Measurements from ENCODE around the gene PRPH.
"Not testable (repeated sequence)": the region's sequence is repeated elsewhere in the genome, so short reads cannot be mapped to it uniquely, and the experiment has no call there.

The PRPH gene

DNA sequence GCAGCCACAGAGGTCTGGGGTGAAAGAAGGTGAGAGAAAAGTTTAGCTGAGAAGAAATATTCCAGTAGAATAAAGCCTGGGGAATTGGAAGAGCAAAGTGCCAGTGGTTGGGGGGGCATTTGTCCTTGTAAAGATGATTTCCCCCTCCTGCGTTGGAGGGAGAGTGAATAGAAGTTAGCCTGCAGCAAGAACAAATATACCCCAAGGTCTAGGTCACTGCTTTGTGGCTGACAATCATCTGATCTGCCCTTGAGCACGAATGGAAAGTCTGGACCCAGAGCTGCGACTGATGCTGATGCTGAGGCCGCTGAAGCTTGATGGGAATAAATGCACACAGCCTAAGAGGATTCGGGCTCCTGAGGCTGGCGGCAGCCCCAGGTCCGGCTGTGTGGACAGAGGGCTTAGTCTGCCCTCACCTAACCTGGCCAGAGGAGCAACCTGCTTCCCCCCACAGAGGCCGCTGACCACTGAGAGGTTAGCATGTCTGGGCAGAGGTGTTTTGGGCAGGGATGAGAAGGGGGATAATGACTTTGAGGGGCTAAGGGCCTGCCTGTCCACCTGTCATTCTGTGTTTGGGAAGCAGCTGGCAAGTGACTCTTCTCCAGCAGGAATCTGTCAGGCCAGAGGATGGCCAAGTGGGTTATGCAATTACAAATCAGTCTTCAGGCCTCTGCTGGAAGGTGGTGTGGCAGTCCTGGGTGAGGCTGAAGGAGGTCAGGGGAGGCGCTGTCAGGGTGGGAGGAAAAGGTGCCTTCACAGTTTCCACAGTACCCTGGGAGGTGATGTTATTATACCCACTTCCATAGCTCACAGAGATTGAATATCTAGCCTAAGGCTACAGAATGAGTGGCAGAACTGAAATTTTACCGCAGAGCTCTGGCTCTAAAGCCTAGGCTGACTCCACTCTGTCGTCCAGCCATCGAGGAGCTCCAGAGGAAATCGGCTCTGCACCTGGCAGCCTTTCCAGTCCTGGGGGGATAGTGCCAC lies 18.4 kb upstream of the PRPH start:
- Histone ChIP-seq H3K27me3 (ENCODE audit: control insufficient read depth in 5 of 5, insufficient read depth in 4 of 5, low read length in 5 of 5) (no peaks in the 10 kb centered on the region), H3K27ac (ENCODE audit: low read depth, low read length) (no peak overlapping the region), H3K4me3 (ENCODE audit: low read depth in 1 of 5, low read length in 5 of 5) (no peak overlapping the region), H3K36me3 (ENCODE audit: control insufficient read depth in 5 of 5, insufficient read depth in 5 of 5, low read length in 5 of 5) (peaks cover 0 to 22% (median 20%) of the 10 kb centered on the region in 5 donors), H3K9ac (ENCODE audit: low read length in 5 of 5) (no peak overlapping the region), H3K9me3 (ENCODE audit: control insufficient read depth in 5 of 5, low read length in 5 of 5) (no peaks in the 10 kb centered on the region), H3K4me1 (ENCODE audit: control insufficient read depth in 5 of 5, insufficient read depth in 5 of 5, low read length in 5 of 5) (peaks cover 0 to 5% (median 3%) of the 10 kb centered on the region in 5 donors)

DNA sequence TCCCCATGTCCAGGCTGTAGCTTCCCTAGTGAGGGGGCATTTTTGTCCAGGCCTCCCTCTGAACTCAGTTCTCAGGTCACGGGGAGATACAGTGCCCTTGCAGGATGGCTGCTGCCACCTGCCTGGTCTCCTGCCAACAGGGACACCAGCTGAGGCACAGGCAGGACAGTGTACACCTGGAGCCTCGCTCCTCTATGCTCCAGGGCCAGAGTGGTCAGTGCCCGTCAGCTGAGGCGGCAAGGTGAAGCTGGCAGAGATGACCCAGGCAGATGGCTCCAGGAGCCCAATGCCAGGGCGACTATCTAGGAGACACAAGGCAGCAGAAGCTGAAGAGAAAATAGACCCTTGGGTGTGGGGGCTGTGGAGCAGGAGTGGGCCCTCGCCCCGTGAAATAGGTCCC lies 17.5 kb upstream of the PRPH start:
- Histone ChIP-seq H3K4me3 (ENCODE audit: low read depth in 1 of 5, low read length in 5 of 5) (no peak overlapping the region), H3K9ac (ENCODE audit: low read length in 5 of 5) (no peak overlapping the region), H3K27ac (ENCODE audit: low read depth, low read length) (no peak overlapping the region), H3K36me3 (ENCODE audit: control insufficient read depth in 5 of 5, insufficient read depth in 5 of 5, low read length in 5 of 5) (peaks cover 0 to 17% (median 15%) of the 10 kb centered on the region in 5 donors), H3K27me3 (ENCODE audit: control insufficient read depth in 5 of 5, insufficient read depth in 4 of 5, low read length in 5 of 5) (no peaks in the 10 kb centered on the region), H3K9me3 (ENCODE audit: control insufficient read depth in 5 of 5, low read length in 5 of 5) (no peaks in the 10 kb centered on the region), H3K4me1 (ENCODE audit: control insufficient read depth in 5 of 5, insufficient read depth in 5 of 5, low read length in 5 of 5) (peaks cover 0 to 5% (median 3%) of the 10 kb centered on the region in 5 donors)

DNA sequence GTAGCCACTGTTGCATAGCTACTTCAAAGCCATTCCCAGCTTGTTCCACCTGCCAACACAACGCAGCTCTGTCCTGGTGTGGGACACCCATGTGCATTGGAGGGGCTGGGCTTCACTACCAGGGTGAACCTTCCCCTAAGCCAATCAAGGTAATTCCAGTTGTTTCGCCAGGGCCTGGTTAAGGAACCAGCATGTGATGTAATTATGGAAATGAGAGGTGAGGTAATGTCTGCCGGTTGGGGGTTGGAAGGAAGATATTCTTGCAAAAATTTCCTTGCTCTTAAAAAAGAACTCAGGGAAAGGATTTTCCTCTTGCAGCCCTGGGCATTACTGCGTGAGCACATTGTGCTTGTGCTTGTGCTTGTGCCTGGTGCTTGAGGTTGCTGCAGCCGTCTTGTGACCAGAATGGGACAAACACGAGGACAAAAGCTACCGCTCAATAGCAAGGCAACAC lies 15.2 kb upstream of the PRPH start:
- Histone ChIP-seq H3K27me3 (ENCODE audit: control insufficient read depth in 5 of 5, insufficient read depth in 4 of 5, low read length in 5 of 5) (peaks cover 0 to 9% (median 7%) of the 10 kb centered on the region in 5 donors), H3K9me3 (ENCODE audit: control insufficient read depth in 5 of 5, low read length in 5 of 5) (no peaks in the 10 kb centered on the region), H3K4me1 (ENCODE audit: control insufficient read depth in 5 of 5, insufficient read depth in 5 of 5, low read length in 5 of 5) (peaks cover 0 to 5% (median 3%) of the 10 kb centered on the region in 5 donors), H3K36me3 (ENCODE audit: control insufficient read depth in 5 of 5, insufficient read depth in 5 of 5, low read length in 5 of 5) (no peaks in the 10 kb centered on the region), H3K9ac (ENCODE audit: low read length in 5 of 5) (no peak overlapping the region), H3K27ac (ENCODE audit: low read depth, low read length) (no peak overlapping the region), H3K4me3 (ENCODE audit: low read depth in 1 of 5, low read length in 5 of 5) (no peak overlapping the region)

DNA sequence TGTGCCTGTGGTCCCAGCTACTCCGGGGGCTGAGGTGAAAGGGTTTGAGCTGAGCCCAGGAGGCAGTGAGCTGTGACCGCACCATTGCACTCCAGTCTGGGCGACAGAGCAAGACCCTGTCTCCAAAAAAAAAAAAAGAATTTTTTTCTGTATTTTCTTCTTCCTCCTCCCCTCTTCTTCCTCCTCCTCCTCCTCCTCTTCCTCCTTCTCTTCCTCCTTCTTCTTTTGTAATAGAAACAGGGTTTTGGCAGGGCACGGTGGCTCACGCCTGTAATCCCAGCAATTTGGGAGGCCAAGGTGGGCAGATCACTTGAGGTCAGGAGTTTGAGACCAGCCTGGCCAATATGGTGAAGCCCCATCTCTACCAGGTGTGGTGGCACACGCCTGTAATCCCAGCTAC lies 14.4 kb upstream of the PRPH start:
- not testable (repeated sequence) for H3K27ac ChIP-seq (ENCODE audit: low read depth, low read length); H3K4me3 ChIP-seq (ENCODE audit: low read depth in 1 of 5, low read length in 5 of 5); H3K4me1 ChIP-seq (ENCODE audit: control insufficient read depth in 5 of 5, insufficient read depth in 5 of 5, low read length in 5 of 5); H3K36me3 ChIP-seq (ENCODE audit: control insufficient read depth in 5 of 5, insufficient read depth in 5 of 5, low read length in 5 of 5); H3K9me3 ChIP-seq (ENCODE audit: control insufficient read depth in 5 of 5, low read length in 5 of 5); H3K27me3 ChIP-seq (ENCODE audit: control insufficient read depth in 5 of 5, insufficient read depth in 4 of 5, low read length in 5 of 5); H3K9ac ChIP-seq (ENCODE audit: low read length in 5 of 5)

DNA sequence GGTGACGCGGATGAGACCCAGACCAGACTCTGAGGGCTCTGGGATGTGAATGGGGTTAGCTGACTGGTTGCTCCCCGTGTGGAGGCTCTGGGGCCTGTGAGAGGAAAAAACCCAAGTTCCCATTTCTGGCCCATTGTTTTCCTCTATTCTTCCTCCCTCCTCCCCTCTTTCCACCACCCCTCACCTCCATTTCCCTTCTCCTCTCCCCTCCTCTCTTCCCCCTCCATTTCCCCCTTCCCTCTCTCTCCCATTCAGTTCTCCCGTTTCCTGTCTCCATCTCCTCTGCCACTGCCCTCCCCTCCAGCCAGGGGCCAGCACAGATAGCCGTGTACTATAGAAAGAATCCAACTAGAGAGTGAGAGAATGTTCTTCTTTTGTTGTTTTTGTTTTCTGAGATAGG lies 12.6 kb upstream of the PRPH start:
- H3K4me1 ChIP-seq (ENCODE audit: control insufficient read depth in 5 of 5, insufficient read depth in 5 of 5, low read length in 5 of 5), result peaks cover 0 to 5% (median 3%) of the 10 kb centered on the region in 5 donors
- H3K9ac ChIP-seq (ENCODE audit: low read length in 5 of 5), result no peak overlapping the region
- no peak overlapping the region for H3K27ac ChIP-seq (ENCODE audit: low read depth, low read length)
- no peaks in the 10 kb centered on the region for H3K36me3 ChIP-seq (ENCODE audit: control insufficient read depth in 5 of 5, insufficient read depth in 5 of 5, low read length in 5 of 5)
- H3K9me3 ChIP-seq (ENCODE audit: control insufficient read depth in 5 of 5, low read length in 5 of 5), result no peaks in the 10 kb centered on the region
- H3K4me3 ChIP-seq (ENCODE audit: low read depth in 1 of 5, low read length in 5 of 5), result no peak overlapping the region
- peaks cover 3 to 9% (median 8%) of the 10 kb centered on the region in 5 donors for H3K27me3 ChIP-seq (ENCODE audit: control insufficient read depth in 5 of 5, insufficient read depth in 4 of 5, low read length in 5 of 5)

DNA sequence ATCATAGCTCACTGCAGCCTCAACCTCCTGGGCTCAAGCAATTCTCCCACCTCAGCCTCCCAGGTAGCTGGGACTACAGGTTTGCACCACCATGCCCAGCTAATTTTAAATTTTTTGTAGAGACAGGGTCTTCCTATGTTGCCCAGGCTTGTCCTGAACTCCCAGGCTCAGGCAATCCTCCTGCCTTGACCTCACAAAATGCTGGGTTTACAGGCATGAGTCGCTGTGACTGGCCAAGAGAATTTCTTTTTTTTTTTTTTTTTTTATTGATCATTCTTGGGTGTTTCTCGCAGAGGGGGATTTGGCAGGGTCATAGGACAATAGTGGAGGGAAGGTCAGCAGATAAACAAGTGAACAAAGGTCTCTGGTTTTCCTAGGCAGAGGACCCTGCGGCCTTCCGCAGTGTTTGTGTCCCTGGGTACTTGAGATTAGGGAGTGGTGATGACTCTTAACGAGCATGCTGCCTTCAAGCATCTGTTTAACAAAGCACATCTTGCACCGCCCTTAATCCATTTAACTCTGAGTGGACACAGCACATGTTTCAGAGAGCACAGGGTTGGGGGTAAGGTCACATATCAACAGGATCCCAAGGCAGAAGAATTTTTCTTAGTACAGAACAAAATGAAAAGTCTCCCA lies 12.1 kb upstream of the PRPH start:
- H3K4me3 ChIP-seq (ENCODE audit: low read depth in 1 of 5, low read length in 5 of 5); H3K27ac ChIP-seq (ENCODE audit: low read depth, low read length); H3K4me1 ChIP-seq (ENCODE audit: control insufficient read depth in 5 of 5, insufficient read depth in 5 of 5, low read length in 5 of 5); H3K27me3 ChIP-seq (ENCODE audit: control insufficient read depth in 5 of 5, insufficient read depth in 4 of 5, low read length in 5 of 5); H3K9ac ChIP-seq (ENCODE audit: low read length in 5 of 5); H3K36me3 ChIP-seq (ENCODE audit: control insufficient read depth in 5 of 5, insufficient read depth in 5 of 5, low read length in 5 of 5); H3K9me3 ChIP-seq (ENCODE audit: control insufficient read depth in 5 of 5, low read length in 5 of 5): not testable (repeated sequence)

DNA sequence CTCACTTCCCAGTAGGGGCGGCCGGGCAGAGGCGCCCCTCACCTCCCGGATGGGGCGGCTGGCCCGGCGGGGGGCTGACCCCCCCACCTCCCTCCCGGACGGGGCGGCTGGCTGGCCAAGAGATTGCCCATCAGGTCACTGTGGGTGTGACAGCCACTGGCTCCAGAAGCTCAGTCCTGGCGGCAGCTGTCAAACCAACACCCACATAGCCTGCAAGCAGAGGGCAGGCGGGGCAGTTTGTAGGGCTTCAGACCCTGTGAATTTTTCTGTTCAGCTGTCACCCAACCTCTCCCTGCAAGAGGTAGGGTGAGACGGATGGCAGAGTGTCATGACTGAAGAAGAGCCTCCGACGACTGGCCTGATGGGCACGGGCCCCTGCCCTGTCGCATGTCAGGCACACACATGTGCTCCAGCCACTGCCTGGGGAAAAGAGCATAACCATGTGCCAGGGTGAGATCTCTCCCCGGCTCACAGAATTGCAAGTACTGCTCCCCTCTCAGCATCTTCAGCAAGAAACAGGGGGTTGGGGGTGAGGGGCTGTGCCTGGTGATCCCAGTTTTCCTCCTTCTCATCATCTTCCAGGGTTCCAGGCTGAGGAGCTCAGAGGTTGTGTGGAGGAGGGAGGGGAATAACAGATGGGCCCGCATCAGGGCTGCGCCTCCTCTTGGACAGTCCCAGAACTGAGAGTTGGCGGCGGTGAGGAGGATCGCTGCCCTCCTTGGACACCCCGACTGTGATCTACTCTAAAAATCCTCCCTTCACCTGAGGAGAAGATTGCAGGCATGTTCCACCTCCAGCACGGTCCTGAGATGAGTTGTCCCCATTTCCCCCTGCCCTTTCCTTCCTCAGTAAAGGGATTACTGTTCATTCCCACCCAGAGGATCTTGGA lies 11.2 kb upstream of the PRPH start:
- H3K4me3 ChIP-seq (ENCODE audit: low read depth in 1 of 5, low read length in 5 of 5), result no peak overlapping the region
- H3K4me1 ChIP-seq (ENCODE audit: control insufficient read depth in 5 of 5, insufficient read depth in 5 of 5, low read length in 5 of 5), result peaks cover 0 to 5% (median 3%) of the 10 kb centered on the region in 5 donors
- H3K9ac ChIP-seq (ENCODE audit: low read length in 5 of 5), result no peak overlapping the region
- H3K36me3 ChIP-seq (ENCODE audit: control insufficient read depth in 5 of 5, insufficient read depth in 5 of 5, low read length in 5 of 5), result no peaks in the 10 kb centered on the region
- H3K9me3 ChIP-seq (ENCODE audit: control insufficient read depth in 5 of 5, low read length in 5 of 5), result no peaks in the 10 kb centered on the region
- H3K27me3 ChIP-seq (ENCODE audit: control insufficient read depth in 5 of 5, insufficient read depth in 4 of 5, low read length in 5 of 5), result peaks cover 3 to 16% (median 11%) of the 10 kb centered on the region in 5 donors
- no peak overlapping the region for H3K27ac ChIP-seq (ENCODE audit: low read depth, low read length)

DNA sequence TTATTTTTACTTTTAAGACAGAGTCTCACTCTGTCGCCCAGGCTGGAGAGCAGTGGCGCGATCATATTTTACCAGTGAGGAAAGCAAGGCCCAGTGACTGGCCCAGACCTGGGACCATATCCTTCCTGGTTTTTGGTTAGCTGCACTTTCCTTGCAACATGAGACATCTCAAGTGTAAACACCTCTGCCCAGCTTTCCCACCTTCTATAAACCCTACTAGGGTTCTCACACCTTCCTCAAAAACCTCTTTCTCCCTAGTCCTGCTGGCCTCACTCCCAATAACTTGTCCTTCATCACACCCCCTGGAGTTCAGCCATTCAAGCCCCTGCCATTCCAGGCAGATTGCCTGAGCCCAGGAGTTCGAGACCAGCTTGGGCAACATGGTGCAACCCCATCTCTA lies 10.3 kb upstream of the PRPH start:
- no peak overlapping the region for H3K9ac ChIP-seq (ENCODE audit: low read length in 5 of 5)
- H3K27ac ChIP-seq (ENCODE audit: low read depth, low read length), result no peak overlapping the region
- no peak overlapping the region for H3K4me3 ChIP-seq (ENCODE audit: low read depth in 1 of 5, low read length in 5 of 5)
- H3K27me3 ChIP-seq (ENCODE audit: control insufficient read depth in 5 of 5, insufficient read depth in 4 of 5, low read length in 5 of 5), result peaks cover 3 to 22% (median 11%) of the 10 kb centered on the region in 5 donors
- H3K36me3 ChIP-seq (ENCODE audit: control insufficient read depth in 5 of 5, insufficient read depth in 5 of 5, low read length in 5 of 5), result no peaks in the 10 kb centered on the region
- peaks cover 0 to 5% (median 3%) of the 10 kb centered on the region in 5 donors for H3K4me1 ChIP-seq (ENCODE audit: control insufficient read depth in 5 of 5, insufficient read depth in 5 of 5, low read length in 5 of 5)
- no peaks in the 10 kb centered on the region for H3K9me3 ChIP-seq (ENCODE audit: control insufficient read depth in 5 of 5, low read length in 5 of 5)

DNA sequence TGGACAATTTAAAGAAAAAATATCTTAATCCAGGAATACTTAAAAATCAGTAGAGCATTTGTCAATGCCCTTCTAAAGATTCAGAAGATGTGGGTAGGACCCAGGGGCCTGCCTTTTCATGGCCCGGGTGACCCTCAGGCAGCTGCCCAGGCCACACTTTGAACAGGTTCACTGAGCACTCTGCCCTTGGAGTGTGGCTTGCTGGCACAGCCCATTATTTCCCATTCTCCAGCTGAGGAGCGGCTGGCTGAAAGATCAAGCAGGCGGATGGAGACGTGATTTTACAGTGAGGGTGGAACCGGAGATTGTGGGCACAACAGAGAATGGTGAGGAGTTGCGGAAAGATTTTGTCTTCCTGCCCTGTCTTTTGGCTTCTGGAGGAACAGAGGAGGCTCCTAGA lies 7.1 kb upstream of the PRPH start:
- Histone ChIP-seq H3K4me1 (ENCODE audit: control insufficient read depth in 5 of 5, insufficient read depth in 5 of 5, low read length in 5 of 5) (peaks cover 0 to 2% (median 2%) of the 10 kb centered on the region in 5 donors), H3K27me3 (ENCODE audit: control insufficient read depth in 5 of 5, insufficient read depth in 4 of 5, low read length in 5 of 5) (peaks cover 3 to 25% (median 11%) of the 10 kb centered on the region in 5 donors), H3K9me3 (ENCODE audit: control insufficient read depth in 5 of 5, low read length in 5 of 5) (no peaks in the 10 kb centered on the region), H3K4me3 (ENCODE audit: low read depth in 1 of 5, low read length in 5 of 5) (no peak overlapping the region), H3K36me3 (ENCODE audit: control insufficient read depth in 5 of 5, insufficient read depth in 5 of 5, low read length in 5 of 5) (no peaks in the 10 kb centered on the region), H3K9ac (ENCODE audit: low read length in 5 of 5) (no peak overlapping the region), H3K27ac (ENCODE audit: low read depth, low read length) (no peak overlapping the region)
